NCI-H2029 treated with DMSO at 0.1 percent for 48 hours (cell line): Measurements from ENCODE around the gene CCNY.

ENCODE experiments used
- DNase-seq: peaks from one replicate; lab custom pipeline; 2025; lab: John Stamatoyannopoulos, UW

The CCNY gene

GRCh38 chr10:35558276-35558675 is 222.0 kb downstream of the CCNY start:
- DNase-seq = no peak

GRCh38 chr10:35559416-35559815 is 223.1 kb downstream of the CCNY start:
- DNase-seq = no peak

DNA sequence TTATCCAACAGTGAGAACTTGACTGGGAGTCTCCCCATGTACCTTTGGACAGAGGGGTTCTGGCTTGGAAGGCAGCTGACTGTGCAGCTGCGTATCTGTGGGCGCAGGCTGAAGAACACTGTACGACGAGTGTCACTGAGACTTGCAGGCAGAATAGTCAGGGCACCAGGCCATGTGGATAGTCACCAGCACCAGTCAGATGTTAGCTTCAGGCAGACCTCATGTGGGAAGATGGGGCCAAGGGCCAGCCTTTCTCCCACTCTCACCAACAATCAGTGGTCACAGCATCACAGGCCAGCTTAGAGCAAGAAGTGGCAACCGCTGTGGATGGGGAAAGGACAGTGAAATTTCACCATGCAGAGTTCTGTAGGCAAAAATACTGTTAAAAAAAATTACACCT is 225.4 kb downstream of the CCNY start:
- no peak for DNase-seq

GRCh38 chr10:35562427-35562826 is 226.1 kb downstream of the CCNY start:
- no peak for DNase-seq

- peak; percentile 3 for DNase-seq
Measured at GRCh38 chr10:35563261-35563891, 227.1 kb downstream of the CCNY start.

- DNase-seq = no peak
Measured at GRCh38 chr10:35564341-35564968, 228.1 kb downstream of the CCNY start.

GRCh38 chr10:35565602-35566081 is 229.3 kb downstream of the CCNY start:
- no peak for DNase-seq

DNA sequence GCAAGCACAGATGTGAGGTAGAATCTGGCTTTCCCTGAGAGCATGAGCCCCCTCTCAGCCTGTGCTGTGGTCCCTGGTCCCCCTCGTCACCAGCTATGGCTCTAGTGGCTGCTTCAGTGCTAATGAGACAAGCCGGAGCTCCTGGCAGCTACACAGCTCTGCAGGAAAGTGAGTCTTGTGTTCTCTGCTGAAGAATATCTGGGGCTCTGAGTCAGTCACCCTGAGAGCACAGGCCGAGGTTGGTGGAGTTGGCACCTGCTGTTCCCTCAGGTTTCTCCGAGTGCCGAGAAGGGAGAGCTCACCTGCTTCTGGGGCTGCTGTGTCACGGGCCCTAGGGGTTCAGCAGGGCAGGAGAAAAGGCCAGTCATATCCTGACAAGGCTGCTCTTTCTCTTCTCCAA is 231.6 kb downstream of the CCNY start:
- no peak for DNase-seq

DNA sequence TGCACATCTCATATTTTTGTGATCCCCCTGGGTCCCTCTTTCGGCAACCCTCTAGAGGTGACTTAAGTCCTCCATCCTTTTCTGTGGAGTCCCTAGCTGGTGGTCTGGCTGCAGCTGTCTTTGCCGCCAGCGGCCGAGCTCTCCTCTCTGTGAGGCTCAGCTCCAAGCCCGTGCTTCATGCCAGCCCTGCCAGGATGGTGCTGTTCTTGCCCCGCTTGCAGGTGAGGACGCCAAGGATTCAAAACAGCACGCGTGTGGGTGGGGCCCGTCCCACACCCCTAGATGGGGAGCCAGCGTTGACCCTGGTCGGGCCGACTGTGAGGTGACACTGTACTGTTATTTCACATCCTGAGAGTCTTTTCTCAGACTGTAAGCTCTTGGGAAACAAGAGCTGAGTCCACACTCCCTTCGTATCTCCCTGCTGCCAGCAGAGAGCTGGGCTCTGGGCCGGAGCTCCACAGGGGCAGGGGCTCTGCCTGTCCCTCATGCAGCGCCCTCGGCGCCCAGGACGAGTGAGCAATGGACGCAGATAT is 232.2 kb downstream of the CCNY start:
- no peak for DNase-seq

DNA sequence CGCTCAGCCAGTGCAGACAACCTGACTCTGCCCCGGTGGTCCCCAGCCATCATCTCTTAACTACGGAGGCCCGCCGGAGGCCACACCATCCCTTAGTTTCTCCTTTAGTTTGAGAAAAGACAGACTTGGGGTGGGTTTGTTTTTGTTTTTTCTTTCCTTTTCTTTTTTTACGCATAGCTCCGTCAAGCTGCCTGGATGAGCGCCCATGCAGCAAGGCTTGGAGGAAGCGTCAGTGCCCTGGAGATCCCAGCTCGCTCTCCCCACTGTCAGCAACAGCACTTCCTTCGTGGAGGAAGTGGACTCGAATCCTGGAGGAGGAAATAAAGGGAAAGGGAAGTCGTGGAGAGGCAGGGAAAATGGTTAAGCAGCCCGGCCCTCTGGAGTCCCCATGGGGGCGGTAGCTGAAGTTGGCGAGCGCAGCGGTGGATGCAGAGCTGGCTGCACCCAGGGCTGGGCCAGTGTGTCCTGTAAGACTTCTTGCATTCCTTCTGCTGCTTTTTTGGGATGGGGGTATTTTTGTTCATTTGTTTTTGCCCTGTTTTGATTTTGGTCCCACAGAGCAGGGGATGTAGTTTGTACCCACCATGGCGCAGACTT is 232.9 kb downstream of the CCNY start:
- no peak for DNase-seq

GRCh38 chr10:35569836-35570235 is 233.5 kb downstream of the CCNY start:
- no peak for DNase-seq

GRCh38 chr10:35570397-35570796 is 234.1 kb downstream of the CCNY start:
- no peak for DNase-seq

GRCh38 chr10:35572583-35572982 is 236.3 kb downstream of the CCNY start:
- no peak for DNase-seq

- no peak for DNase-seq
Measured at GRCh38 chr10:35573796-35574195, 237.5 kb downstream of the CCNY start.

DNA sequence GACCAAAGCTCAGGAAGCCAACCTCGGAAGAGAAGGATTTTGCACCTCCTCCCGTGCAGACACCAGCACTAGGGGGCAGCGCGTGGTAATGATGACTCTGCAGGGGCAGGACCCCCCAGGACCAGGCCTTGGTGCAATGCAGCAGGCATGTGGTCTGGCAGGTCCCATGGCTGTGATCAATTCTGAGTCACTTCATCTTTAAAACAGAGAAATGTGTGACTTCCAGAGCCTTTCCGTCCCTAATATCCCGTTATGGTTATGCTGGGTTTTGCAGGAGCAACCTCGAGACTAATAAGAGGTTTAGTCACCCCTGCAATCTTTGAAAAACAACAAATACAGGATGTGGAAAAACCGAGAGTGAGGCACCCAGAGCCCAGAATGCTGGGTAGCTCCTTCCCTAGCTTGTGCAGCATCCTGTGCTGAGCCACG is 238.6 kb downstream of the CCNY start:
- no peak for DNase-seq

GRCh38 chr10:35575640-35576039 is 239.3 kb downstream of the CCNY start:
- no peak for DNase-seq

- DNase-seq = no peak
Measured at GRCh38 chr10:35576730-35577129, 240.4 kb downstream of the CCNY start.

- no peak for DNase-seq
Measured at GRCh38 chr10:35577926-35578617, 241.8 kb downstream of the CCNY start.

- no peak for DNase-seq
Measured at GRCh38 chr10:35578618-35578956, 242.3 kb downstream of the CCNY start.

- no peak for DNase-seq
Measured at GRCh38 chr10:35579116-35579515, 242.8 kb downstream of the CCNY start.

DNA sequence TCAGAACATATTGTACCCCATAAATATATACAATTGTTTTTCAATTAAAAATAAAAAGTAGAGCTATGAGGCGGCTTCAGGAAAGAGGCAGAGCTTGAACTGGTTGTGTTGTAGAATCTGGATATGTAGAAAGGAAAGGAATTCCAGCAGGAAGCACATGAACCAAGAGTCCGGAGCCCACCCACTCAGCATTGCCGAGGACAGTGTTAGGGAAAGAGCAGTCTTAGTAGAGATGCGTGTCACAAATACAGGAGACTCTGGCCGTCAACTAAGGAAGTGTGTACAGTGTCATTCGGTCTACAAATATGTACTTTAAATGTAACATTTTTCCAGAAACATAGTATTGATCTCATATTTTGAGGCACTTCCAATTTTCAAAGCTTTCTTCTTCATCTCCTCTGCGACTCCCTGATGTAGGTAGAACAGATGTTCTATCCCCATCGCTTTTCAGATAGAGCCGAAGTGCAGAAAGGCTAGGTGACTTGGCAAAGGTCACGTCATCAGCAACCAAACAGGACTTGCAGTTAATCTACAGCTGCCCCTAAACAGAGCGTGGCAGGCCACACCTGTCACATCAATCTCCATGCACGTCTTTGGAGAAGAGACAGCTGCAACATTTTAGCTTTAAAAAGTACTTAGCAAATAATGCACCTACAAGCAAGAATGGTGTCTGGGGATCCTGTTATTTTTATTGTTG is 243.6 kb downstream of the CCNY start:
- DNase-seq = no peak

DNA sequence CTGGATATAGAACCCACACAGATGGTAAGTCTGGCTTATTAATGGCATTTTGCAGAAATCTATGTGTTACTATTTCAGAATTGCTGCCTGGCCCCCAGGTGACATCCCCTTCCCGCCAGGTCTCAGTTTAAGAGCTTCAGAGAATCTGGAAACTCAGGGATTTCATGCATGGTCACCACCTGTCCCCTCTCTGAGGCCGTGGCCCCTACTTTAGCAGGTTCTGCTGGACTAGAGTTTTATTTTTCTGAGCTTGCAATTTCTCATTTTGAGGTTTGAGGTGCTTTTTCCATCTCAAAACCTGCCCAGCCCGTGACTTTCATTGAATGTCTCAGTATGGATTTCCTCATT is 244.1 kb downstream of the CCNY start:
- DNase-seq = no peak
